Adrenal gland (tissue), 12 donors: Measurements from ENCODE around the gene PREB. TPM values are rescaled to one million over a fixed set of nuclear protein-coding genes. Genes with fewer than 3 reads are reported as not detected.

Source experiments
- DNase-seq, 7 donors: peaks; one replicate each; pipeline ENCODE4 v3.0.0-alpha.2; 2019 to 2020
- H3K27ac ChIP-seq, 5 donors: fragments of 200-600 bp; sonication (generic) in 4 of 5; 1 replicate in 3 of 5; 2 replicates in 2 of 5; pipeline versions ENCODE4 v1.5.1 to v1.8.0; 2016 to 2020; ENCODE audit warnings: mild to moderate bottlenecking in 1 of 5
- H3K27me3 ChIP-seq: fragments of 200-600 bp; 2 replicates; pipeline ENCODE4 v1.8.0; 2021
- H3K36me3 ChIP-seq, 2 donors: fragments of 200-600 bp; replicated peaks in 1 of 2; 1 replicate in 1 of 2; 2 replicates in 1 of 2; pipeline versions ENCODE4 v1.5.1 to v1.8.0; 2018 to 2022
- H3K4me1 ChIP-seq, 2 donors: fragments of 200-600 bp; replicated peaks in 1 of 2; 1 replicate in 1 of 2; 2 replicates in 1 of 2; pipeline versions ENCODE4 v1.5.1 to v1.8.0; 2018 to 2021
- H3K4me3 ChIP-seq, 4 donors: fragments of 200-600 bp; sonication (generic) in 3 of 4; one replicate each; pipeline ENCODE4 v1.5.1; 2016 to 2018
- H3K9me3 ChIP-seq, 3 donors: fragments of 200-600 bp; sonication (generic) in 1 of 3; replicated peaks in 1 of 3; 1 replicate in 2 of 3; 2 replicates in 1 of 3; pipeline versions ENCODE4 v1.5.1 to v1.8.0; 2016 to 2021
- POLR2A ChIP-seq, 2 donors: fragments of 450-650 bp; IDR thresholded peaks; one replicate each; pipeline ENCODE4 v1.6.1; 2017; ENCODE audit warnings: antibody characterized with exemption in 2 of 2, mild to moderate bottlenecking in 2 of 2, moderate library complexity in 1 of 2
- WGBS, 4 donors: extraction: QIAGEN DNeasy Blood & Tissue Kit in 2 of 4; methylation state at CpG; one replicate each; pipeline versions ENCODE4 v1.1.5 to v1.1.7; 2013 to 2017; 5-methylcytosine and 5-hydroxymethylcytosine counted together
- intact Hi-C, 2 donors: fragments of 100-400 bp; cut with DNase I; formaldehyde crosslinking; loops; one replicate each; pipeline versions ENCODE4 v1.14.1 to v1.15.0; 2022 to 2023
- polyA plus RNA-seq, 3 donors: library from polyadenylated mRNA; stranded (reverse); fragments of 200-250 nt in 2 of 3; fragments of 350-450 nt in 1 of 3; fragmentation: Illumina TruSeq in 1 of 3; extraction: RNeasy Lipid Tissue Mini Kit (QIAGEN cat#74804) in 1 of 3; gene quantifications; one replicate each; pipeline ENCODE4 v1.2.3, GENCODE V29; 2013 to 2014
- total RNA-seq, 9 donors: library from RNA; depleted of rRNA in 4 of 9; stranded (reverse); fragments of >200 nt in 4 of 9; fragments of 120-200 nt in 1 of 9; fragmentation: NEBNext Ultra II Directional in 1 of 9; extraction: Animal tissue kit (Norgen Biotek cat#: 25700) in 1 of 9; gene quantifications; one replicate each; pipeline versions ENCODE4 v1.1.0 to v1.2.4, GENCODE V29; 2013 to 2023
- TF ChIP-seq, protein P1 (sequence below), 6 experiments: fragments of 450-650 bp in 4 of 6; fragments of 200-600 bp in 2 of 6; sonication (generic) in 1 of 6; IDR thresholded peaks; 1 replicate in 5 of 6; 2 replicates in 1 of 6; pipeline versions ENCODE4 v1.5.1 to v1.8.0; 2016 to 2021; ENCODE audit warnings: antibody characterized with exemption in 6 of 6, mild to moderate bottlenecking in 2 of 6, moderate library complexity in 1 of 6
- donor health status: healthy with polysubstance abuse.
- donor health status: Bipolar disorder and iron deficiency.
- donor health status: DM: yes; HTN: yes; CAD: no.
- donor health status: DM: no; HTN: no; CAD: no.
- donor health status: DM: no; HTN: no; CAD: no.
- donor health status: DM: yes; HTN: yes; CAD: no.

The PREB gene
- total and polyA plus RNA-seq, 12 donors, result 44.1 to 91.5 (median 66.2) TPM

DNA sequence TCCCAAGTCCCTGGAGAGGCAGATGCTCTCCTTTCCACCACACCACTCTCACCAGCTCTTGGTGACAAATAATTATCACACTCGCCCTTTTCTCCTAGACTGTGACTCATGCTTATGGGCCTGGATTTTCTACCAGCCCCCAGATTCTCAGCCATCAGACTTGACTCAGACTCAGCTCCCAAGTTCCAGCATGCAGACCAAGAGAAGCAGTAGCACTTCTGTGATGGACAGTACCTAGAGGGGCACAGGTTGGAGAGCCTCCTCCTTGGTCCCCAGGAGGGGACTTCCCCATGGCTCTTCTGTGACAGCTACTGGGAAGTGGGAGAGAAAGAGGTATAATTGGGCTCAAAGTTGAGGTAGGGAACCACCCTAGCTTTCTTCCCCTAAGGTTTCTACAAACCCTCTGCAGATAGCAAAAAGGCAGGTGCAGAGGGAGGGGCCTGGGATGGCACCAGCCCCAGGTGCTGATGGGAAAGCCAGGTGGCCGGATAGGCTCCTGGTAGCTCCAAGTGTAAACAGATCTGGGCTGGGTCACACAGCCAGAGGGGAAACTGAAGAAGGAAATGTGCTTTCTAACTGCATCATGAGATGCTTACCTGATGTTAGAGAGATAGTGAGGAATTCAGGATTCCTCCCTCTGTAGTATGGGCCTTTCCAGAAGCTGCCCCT lies 18.5 kb upstream of the PREB start:
- no peak overlapping the region for H3K27ac ChIP-seq
- no peaks in the 10 kb centered on the region for H3K9me3 ChIP-seq
- 64 to 86% (median 81%) methylated on average over 2 of the region's 2 CpGs for WGBS, 4 donors
- no peak for DNase-seq
- H3K27me3 ChIP-seq, result no peaks in the 10 kb centered on the region
- peaks cover 0 to 5% of the 10 kb centered on the region in 2 donors for H3K4me1 ChIP-seq
- intact Hi-C loops, result no loop called here
- no peak overlapping the region for H3K4me3 ChIP-seq
- no peaks in the 10 kb centered on the region for H3K36me3 ChIP-seq
- no peak for TF ChIP-seq POLR2A (IDR thresholded peaks at IDR 0.05)
- TF ChIP-seq, protein P1, sequence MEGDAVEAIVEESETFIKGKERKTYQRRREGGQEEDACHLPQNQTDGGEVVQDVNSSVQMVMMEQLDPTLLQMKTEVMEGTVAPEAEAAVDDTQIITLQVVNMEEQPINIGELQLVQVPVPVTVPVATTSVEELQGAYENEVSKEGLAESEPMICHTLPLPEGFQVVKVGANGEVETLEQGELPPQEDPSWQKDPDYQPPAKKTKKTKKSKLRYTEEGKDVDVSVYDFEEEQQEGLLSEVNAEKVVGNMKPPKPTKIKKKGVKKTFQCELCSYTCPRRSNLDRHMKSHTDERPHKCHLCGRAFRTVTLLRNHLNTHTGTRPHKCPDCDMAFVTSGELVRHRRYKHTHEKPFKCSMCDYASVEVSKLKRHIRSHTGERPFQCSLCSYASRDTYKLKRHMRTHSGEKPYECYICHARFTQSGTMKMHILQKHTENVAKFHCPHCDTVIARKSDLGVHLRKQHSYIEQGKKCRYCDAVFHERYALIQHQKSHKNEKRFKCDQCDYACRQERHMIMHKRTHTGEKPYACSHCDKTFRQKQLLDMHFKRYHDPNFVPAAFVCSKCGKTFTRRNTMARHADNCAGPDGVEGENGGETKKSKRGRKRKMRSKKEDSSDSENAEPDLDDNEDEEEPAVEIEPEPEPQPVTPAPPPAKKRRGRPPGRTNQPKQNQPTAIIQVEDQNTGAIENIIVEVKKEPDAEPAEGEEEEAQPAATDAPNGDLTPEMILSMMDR (IDR thresholded peaks at IDR 0.05), result no peak

DNA sequence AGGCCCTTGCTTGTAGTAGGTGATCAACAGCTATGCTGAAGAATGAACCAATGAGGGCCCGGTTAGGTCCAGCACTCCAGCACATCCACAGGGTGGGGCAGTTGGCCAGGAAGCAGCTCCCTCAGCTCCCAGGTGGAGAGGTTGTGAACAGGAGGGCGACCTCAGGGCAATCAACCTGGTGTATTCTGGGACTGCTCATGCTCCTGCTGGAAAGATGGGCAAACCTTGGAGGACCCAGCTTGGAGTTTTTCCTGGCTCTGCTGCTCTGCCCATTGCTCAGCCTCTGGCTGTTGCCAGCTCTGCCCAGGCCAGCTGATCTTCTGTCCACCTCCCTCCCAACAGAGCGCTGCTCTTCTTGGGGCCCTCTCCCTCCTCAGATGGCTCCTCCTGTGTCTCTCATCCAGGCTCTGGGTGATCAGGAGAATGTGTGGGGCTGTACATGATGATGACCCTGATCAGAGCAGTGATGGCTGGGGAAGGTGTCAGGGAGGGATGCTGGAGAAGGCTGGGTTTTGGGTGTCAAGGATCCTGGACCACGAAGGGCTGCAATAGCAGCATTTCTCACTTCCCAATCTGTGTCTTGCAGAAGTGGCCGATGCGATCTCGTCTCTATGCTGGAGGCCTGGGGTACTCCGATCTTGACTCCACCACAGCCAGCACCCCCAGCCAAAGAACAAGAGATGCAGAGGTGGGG lies 17.8 kb upstream of the PREB start:
- WGBS, 4 donors, result 80 to 98% (median 87%) methylated on average over 6 to 8 of the region's 8 CpGs
- DNase-seq, result no peak
- Histone ChIP-seq H3K27me3 (no peaks in the 10 kb centered on the region), H3K4me1 (peaks cover 0 to 5% of the 10 kb centered on the region in 2 donors), H3K36me3 (no peaks in the 10 kb centered on the region), H3K27ac (no peak overlapping the region), H3K9me3 (no peaks in the 10 kb centered on the region), H3K4me3 (no peak overlapping the region)
- intact Hi-C loops, result no loop called here
- TF ChIP-seq, protein P1 (IDR thresholded peaks at IDR 0.05), result no peak
- no peak for TF ChIP-seq POLR2A (IDR thresholded peaks at IDR 0.05)

DNA sequence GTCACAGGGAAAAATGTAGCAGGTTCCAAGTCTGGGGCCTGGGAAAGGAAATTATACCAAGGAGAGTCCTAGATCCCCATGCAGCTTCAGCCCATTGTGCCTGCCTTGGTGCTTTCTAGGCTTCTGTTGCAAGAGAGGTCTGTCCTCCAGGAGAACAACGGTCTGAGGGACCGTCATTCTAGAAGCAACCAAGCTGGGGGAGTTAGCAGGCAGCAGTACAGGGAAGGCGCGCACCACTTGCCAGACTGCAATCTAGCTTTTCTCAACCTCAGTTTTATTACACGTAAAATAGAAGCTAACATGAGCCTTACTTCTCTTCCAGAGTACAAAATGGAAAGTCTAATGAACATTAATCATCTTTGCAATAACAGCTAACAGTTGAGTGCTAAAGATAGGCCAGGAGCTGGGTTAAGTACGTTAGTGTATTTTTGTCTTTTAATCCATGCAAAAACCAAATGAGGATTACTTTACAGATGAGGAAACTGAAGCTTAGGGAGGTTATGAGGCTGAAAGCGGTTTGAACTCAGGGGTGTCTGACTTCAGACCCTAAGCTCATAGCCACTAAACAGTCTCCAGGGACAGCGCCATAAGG lies 16.3 kb upstream of the PREB start:
- H3K27me3 ChIP-seq, result no peaks in the 10 kb centered on the region
- H3K4me1 ChIP-seq, result peaks cover 0 to 5% of the 10 kb centered on the region in 2 donors
- intact Hi-C loops, result no loop called here
- H3K4me3 ChIP-seq, result no peak overlapping the region
- no peak for DNase-seq
- no peaks in the 10 kb centered on the region for H3K9me3 ChIP-seq
- WGBS, 4 donors, result 83 to 95% (median 87%) methylated on average over 8 of the region's 8 CpGs
- H3K36me3 ChIP-seq, result no peaks in the 10 kb centered on the region
- no peak overlapping the region for H3K27ac ChIP-seq
- TF ChIP-seq, protein P1 (IDR thresholded peaks at IDR 0.05), result no peak
- TF ChIP-seq POLR2A (IDR thresholded peaks at IDR 0.05), result no peak

DNA sequence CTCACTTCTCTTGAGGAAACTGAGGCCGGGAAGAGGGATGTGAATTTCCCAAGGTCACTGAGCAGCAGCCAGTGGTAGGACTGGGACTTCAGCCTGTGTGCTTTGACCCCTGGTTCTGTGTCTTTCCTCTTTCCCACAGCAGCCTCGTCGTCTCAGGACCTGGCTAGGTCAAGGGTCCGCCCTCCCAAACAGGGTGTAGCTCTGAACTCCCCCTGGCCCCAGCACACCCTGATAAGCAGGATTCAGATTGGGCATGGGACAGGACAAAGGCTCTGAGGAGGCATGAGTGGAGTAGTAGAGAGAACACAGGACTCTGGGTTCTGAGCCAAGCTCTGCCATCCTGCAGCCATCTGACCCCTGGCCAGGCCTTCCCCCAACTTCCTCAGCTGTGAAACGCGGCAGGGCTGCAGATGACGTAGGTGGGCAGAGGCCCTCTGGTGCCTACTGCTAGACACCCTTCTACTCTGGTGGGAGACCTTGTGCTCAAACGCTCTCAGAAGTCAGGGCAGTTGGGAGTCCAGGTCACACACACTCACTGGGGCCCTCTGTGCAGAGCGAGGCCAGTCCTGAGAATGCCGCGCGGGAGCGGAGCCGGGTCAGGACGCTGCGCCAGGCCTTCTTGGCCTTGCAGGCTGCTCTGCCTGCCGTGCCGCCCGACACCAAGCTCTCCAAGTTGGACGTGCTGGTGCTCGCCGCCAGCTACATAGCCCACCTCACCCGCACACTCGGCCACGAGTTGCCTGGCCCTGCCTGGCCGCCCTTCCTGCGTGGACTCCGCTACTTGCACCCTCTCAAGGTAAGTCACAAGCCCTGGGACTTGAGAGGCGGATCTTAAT lies 15.4 kb upstream of the PREB start:
- TF ChIP-seq, protein P1 (IDR thresholded peaks at IDR 0.05), result no peak
- TF ChIP-seq POLR2A (IDR thresholded peaks at IDR 0.05), result no peak
- H3K4me3 ChIP-seq, result no peak overlapping the region
- H3K4me1 ChIP-seq, result peaks cover 0 to 5% of the 10 kb centered on the region in 2 donors
- no peaks in the 10 kb centered on the region for H3K27me3 ChIP-seq
- WGBS, 4 donors, result 88 to 95% (median 91%) methylated on average over 7 to 29 of the region's 29 CpGs
- H3K27ac ChIP-seq, result no peak overlapping the region
- no peaks in the 10 kb centered on the region for H3K9me3 ChIP-seq
- intact Hi-C loops, result no loop called here
- H3K36me3 ChIP-seq, result no peaks in the 10 kb centered on the region
- no peak for DNase-seq
